HCT116 (cell line): Measurements from ENCODE around the gene ETFA.

Experiments used
- EZH2 ChIP-seq: fragments of 200-600 bp; sonication (generic); IDR thresholded peaks from 2 replicates; pipeline ENCODE4 v1.6.1; 2017; ENCODE audit warnings: antibody characterized with exemption, mixed run types
- EZH2phosphoT487 ChIP-seq: fragments of 200-600 bp; IDR thresholded peaks from 2 replicates; pipeline ENCODE4 v1.6.1; 2018; ENCODE audit warnings: antibody characterized with exemption, borderline replicate concordance
- FOSL1 ChIP-seq: IDR thresholded peaks from 2 replicates; pipeline ENCODE4 v1.6.1; 2012; ENCODE audit warnings: low read depth
- POLR2AphosphoS5 ChIP-seq: IDR thresholded peaks from 2 replicates; pipeline ENCODE4 v1.6.1; 2011; ENCODE audit warnings: mild to moderate bottlenecking, low read depth, low read length, moderate library complexity
- SIN3A ChIP-seq: IDR thresholded peaks from 2 replicates; pipeline ENCODE4 v1.6.1; 2012; ENCODE audit warnings: low read depth
- SP1 ChIP-seq: IDR thresholded peaks from 2 replicates; pipeline ENCODE4 v1.6.1; 2012; ENCODE audit warnings: low read depth
- YY1 ChIP-seq: IDR thresholded peaks from 2 replicates; pipeline ENCODE4 v1.6.1; 2011; ENCODE audit warnings: low read length, low read depth, moderate library complexity, mild to moderate bottlenecking; ENCODE audit not compliant: insufficient replicate concordance; ENCODE audit errors: extremely low read depth
- ZFX ChIP-seq: fragments of 450-650 bp; IDR thresholded peaks from 2 replicates; pipeline ENCODE4 v1.6.1; 2017
- TF ChIP-seq, protein P1 (sequence below), 3 experiments: fragments of 200-600 bp in 1 of 3; sonication (generic) in 1 of 3; IDR thresholded peaks in 2 of 3; conservative IDR thresholded peaks in 1 of 3; 2 replicates each; pipeline ENCODE4 v1.5.1; 2012 to 2017; ENCODE audit warnings: low read depth in 2 of 3, low read length in 2 of 3, antibody characterized with exemption in 1 of 3, borderline replicate concordance in 1 of 3, control low read depth in 1 of 3, mild to moderate bottlenecking in 1 of 3, mixed read lengths in 1 of 3, mixed run types in 1 of 3, moderate library complexity in 1 of 3; ENCODE audit not compliant: insufficient read depth in 1 of 3
- TF ChIP-seq, protein P2 (sequence below): IDR thresholded peaks from 2 replicates; pipeline ENCODE4 v1.6.1; 2011; ENCODE audit warnings: mild to moderate bottlenecking, low read length, moderate library complexity; ENCODE audit not compliant: insufficient replicate concordance; ENCODE audit errors: extremely low read depth

DNA sequence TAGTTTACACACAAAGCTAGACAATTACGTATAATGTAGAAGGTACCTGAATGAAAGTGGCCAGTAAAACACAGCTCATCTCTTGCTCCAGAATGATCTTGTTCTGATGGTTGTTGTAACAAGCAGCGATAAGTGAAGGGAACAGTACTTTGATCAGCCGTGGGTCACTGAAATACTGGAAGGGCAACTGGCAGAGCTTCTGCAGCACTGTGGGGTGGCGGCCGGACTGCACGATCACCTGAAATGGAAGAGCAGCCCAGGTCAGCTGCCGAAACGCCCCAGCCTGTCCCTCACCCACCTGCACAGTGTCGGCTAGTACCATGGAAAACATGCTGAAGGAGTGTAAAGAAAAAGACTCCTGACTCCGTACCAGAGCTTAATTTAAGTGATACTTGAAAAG lies 42.6 kb upstream of the ETFA start:
- TF ChIP-seq, protein P1, sequence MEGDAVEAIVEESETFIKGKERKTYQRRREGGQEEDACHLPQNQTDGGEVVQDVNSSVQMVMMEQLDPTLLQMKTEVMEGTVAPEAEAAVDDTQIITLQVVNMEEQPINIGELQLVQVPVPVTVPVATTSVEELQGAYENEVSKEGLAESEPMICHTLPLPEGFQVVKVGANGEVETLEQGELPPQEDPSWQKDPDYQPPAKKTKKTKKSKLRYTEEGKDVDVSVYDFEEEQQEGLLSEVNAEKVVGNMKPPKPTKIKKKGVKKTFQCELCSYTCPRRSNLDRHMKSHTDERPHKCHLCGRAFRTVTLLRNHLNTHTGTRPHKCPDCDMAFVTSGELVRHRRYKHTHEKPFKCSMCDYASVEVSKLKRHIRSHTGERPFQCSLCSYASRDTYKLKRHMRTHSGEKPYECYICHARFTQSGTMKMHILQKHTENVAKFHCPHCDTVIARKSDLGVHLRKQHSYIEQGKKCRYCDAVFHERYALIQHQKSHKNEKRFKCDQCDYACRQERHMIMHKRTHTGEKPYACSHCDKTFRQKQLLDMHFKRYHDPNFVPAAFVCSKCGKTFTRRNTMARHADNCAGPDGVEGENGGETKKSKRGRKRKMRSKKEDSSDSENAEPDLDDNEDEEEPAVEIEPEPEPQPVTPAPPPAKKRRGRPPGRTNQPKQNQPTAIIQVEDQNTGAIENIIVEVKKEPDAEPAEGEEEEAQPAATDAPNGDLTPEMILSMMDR (IDR thresholded peaks at IDR 0.05 in 2 of 3, conservative IDR thresholded peaks at IDR 0.05 in 1 of 3; ENCODE audit: borderline replicate concordance in 1 of 3, insufficient read depth in 1 of 3, low read depth in 2 of 3, low read length in 2 of 3) = no peak
- TF ChIP-seq SIN3A (no peak), POLR2AphosphoS5 (no peak), EZH2 (no peak), EZH2phosphoT487 (no peak), SP1 (no peak), ZFX (no peak), YY1 (no peak), FOSL1 (no peak)
- TF ChIP-seq, protein P2, sequence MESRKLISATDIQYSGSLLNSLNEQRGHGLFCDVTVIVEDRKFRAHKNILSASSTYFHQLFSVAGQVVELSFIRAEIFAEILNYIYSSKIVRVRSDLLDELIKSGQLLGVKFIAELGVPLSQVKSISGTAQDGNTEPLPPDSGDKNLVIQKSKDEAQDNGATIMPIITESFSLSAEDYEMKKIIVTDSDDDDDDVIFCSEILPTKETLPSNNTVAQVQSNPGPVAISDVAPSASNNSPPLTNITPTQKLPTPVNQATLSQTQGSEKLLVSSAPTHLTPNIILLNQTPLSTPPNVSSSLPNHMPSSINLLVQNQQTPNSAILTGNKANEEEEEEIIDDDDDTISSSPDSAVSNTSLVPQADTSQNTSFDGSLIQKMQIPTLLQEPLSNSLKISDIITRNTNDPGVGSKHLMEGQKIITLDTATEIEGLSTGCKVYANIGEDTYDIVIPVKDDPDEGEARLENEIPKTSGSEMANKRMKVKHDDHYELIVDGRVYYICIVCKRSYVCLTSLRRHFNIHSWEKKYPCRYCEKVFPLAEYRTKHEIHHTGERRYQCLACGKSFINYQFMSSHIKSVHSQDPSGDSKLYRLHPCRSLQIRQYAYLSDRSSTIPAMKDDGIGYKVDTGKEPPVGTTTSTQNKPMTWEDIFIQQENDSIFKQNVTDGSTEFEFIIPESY = no peak
